B cell (primary cell): ENCODE measurements around the gene CTNNBL1. TPM values are rescaled to one million over a fixed set of nuclear protein-coding genes. Genes with fewer than 3 reads are reported as not detected.

ENCODE experiments used
- ATAC-seq: fragments of 200-7000 bp; cut with Tn5 transposase; one replicate; pipeline ENCODE4 v1.10.0; 2021; ENCODE audit warnings: low read depth, mild to moderate bottlenecking, moderate number of reproducible peaks, moderate library complexity
- CTCF ChIA-PET: fragments of 350-600 bp; sonication (Branson Sonifier 250); formaldehyde crosslinking; loops from one replicate; lab custom pipeline; 2021; ENCODE audit warnings: antibody characterized with exemption, inconsistent platforms; lab: Charles Lee
- POLR2A ChIA-PET: fragments of 350-600 bp; sonication (Branson Sonifier 250); formaldehyde crosslinking; loops from one replicate; lab custom pipeline; 2021; ENCODE audit warnings: antibody characterized with exemption; lab: Charles Lee
- DNase-seq: peaks from one replicate; pipeline ENCODE4 v3.0.0; 2013
- H2AFZ ChIP-seq: 2 replicates; pipeline ENCODE4 v1.6.1; 2012; ENCODE audit warnings: mild to moderate bottlenecking, low read depth, low read length; ENCODE audit not compliant: insufficient read depth, poor library complexity, severe bottlenecking
- H3K27ac ChIP-seq, 2 donors: 1 replicate in 1 of 2; 2 replicates in 1 of 2; pipeline ENCODE4 v1.5.1; 2012 to 2013; ENCODE audit warnings: low read length in 2 of 2, mild to moderate bottlenecking in 2 of 2, moderate library complexity in 1 of 2
- H3K27me3 ChIP-seq, 4 experiments: fragments of 200-600 bp in 1 of 4; sonication (generic) in 1 of 4; replicated peaks in 1 of 4; 1 replicate in 2 of 4; 2 replicates in 2 of 4; pipeline versions ENCODE4 v1.6.1 to v1.7.0; 2013 to 2016; ENCODE audit warnings: low read length in 3 of 4, mild to moderate bottlenecking in 2 of 4, mixed read lengths in 1 of 4, moderate library complexity in 1 of 4; ENCODE audit not compliant: insufficient read depth in 4 of 4, control insufficient read depth in 3 of 4; ENCODE audit errors: control extremely low read depth in 1 of 4
- H3K36me3 ChIP-seq, 2 experiments: replicated peaks in 1 of 2; 1 replicate in 1 of 2; 2 replicates in 1 of 2; pipeline versions ENCODE4 v1.6.1 to v1.7.1; 2013; ENCODE audit warnings: low read length in 1 of 2; ENCODE audit not compliant: insufficient read depth in 2 of 2, control insufficient read depth in 1 of 2; ENCODE audit errors: control extremely low read depth in 1 of 2, extremely low read depth in 1 of 2
- H3K4me1 ChIP-seq, 2 donors: fragments of 200-600 bp in 1 of 2; sonication (generic) in 1 of 2; 1 replicate in 1 of 2; 2 replicates in 1 of 2; pipeline versions ENCODE4 v1.5.1 to v1.6.1; 2013 to 2017; ENCODE audit warnings: low read length in 2 of 2; ENCODE audit not compliant: control insufficient read depth in 2 of 2, insufficient read depth in 2 of 2
- H3K4me2 ChIP-seq: replicated peaks from 2 replicates; pipeline ENCODE3; 2012; ENCODE audit warnings: mild to moderate bottlenecking, low read depth, low read length; ENCODE audit not compliant: poor library complexity, severe bottlenecking
- H3K4me3 ChIP-seq, 5 experiments: fragments of 200-600 bp in 1 of 5; sonication (generic) in 1 of 5; 1 replicate in 3 of 5; 2 replicates in 2 of 5; pipeline versions ENCODE4 v1.5.1 to v1.7.0; 2011 to 2016; ENCODE audit warnings: low read length in 4 of 5, mild to moderate bottlenecking in 4 of 5, low read depth in 2 of 5, control low read depth in 1 of 5, moderate library complexity in 1 of 5; ENCODE audit not compliant: insufficient read depth in 1 of 5; ENCODE audit errors: control extremely low read depth in 1 of 5, extremely low read depth in 1 of 5
- H3K79me2 ChIP-seq: fragments of 200-600 bp; sonication (generic); one replicate; pipeline ENCODE4 v1.6.0; 2016; ENCODE audit warnings: low read length; ENCODE audit not compliant: control insufficient read depth, insufficient read depth
- H3K9ac ChIP-seq: fragments of 200-600 bp; sonication (generic); 2 replicates; pipeline ENCODE4 v1.6.1; 2017; ENCODE audit warnings: mild to moderate bottlenecking, low read length, moderate library complexity
- H3K9me3 ChIP-seq, 3 donors: one replicate each; pipeline versions ENCODE4 v1.6.1 to v1.7.1; 2013; ENCODE audit warnings: low read length in 2 of 3; ENCODE audit not compliant: control insufficient read depth in 2 of 3, insufficient read depth in 1 of 3; ENCODE audit errors: control extremely low read depth in 1 of 3
- H4K20me1 ChIP-seq: 2 replicates; pipeline ENCODE4 v1.6.0; 2012; ENCODE audit warnings: mild to moderate bottlenecking, low read length; ENCODE audit not compliant: insufficient read depth, control insufficient read depth, poor library complexity, severe bottlenecking
- H3K27ac Mint-ChIP-seq: one replicate; pipeline ENCODE4 v1.8.0; 2021; ENCODE audit warnings: mixed read lengths
- H3K27me3 Mint-ChIP-seq: one replicate; pipeline ENCODE4 v1.8.0; 2021; ENCODE audit warnings: mixed read lengths
- H3K4me1 Mint-ChIP-seq: one replicate; pipeline ENCODE4 v1.8.0; 2021; ENCODE audit warnings: mixed read lengths
- H3K4me3 Mint-ChIP-seq: one replicate; pipeline ENCODE4 v1.8.0; 2021; ENCODE audit warnings: mixed read lengths
- H3K9me3 Mint-ChIP-seq: one replicate; pipeline ENCODE4 v1.8.0; 2022; ENCODE audit warnings: mixed read lengths; ENCODE audit not compliant: insufficient read depth
- CTCF ChIP-seq: fragments of 200-600 bp; IDR thresholded peaks from one replicate; pipeline ENCODE4 v1.8.0; 2022; ENCODE audit warnings: antibody characterized with exemption, mild to moderate bottlenecking
- EZH2 ChIP-seq: IDR thresholded peaks from 2 replicates; pipeline ENCODE4 v1.6.1; 2012; ENCODE audit warnings: borderline replicate concordance, low read depth, mild to moderate bottlenecking, moderate library complexity, low read length; ENCODE audit not compliant: insufficient read depth, poor library complexity, severe bottlenecking
- WGBS: methylation state at CpG from one replicate; pipeline ENCODE4 v1.1.5; 2013; ENCODE audit warnings: missing lambda C conversion rate; ENCODE audit not compliant: insufficient coverage; 5-methylcytosine and 5-hydroxymethylcytosine counted together
- intact Hi-C: fragments of 100-400 bp; cut with micrococcal nuclease; formaldehyde crosslinking; loops from one replicate; pipeline ENCODE4 v1.10.0; 2022
- polyA plus RNA-seq: library from polyadenylated mRNA; depleted of rRNA; stranded (reverse); fragments of >200 nt; gene quantifications from 2 replicates; pipeline ENCODE4 v1.2.3, GENCODE V29; 2012
- total RNA-seq, 2 donors: library from RNA; stranded (reverse); fragments of 120-200 nt in 1 of 2; gene quantifications; 1 replicate in 1 of 2; 2 replicates in 1 of 2; pipeline versions ENCODE4 v1.2.3 to v1.2.4, GENCODE V29; 2013 to 2022

Gene CTNNBL1
- total and polyA plus RNA-seq, 2 donors (not counting 1 experiment from before 2014, with no cell fraction given): 25.3 to 64.7 TPM

GRCh38 chr20:37914672-37915433 is 221.0 kb downstream of the CTNNBL1 start:
- Histone ChIP-seq H3K4me3 (peak overlapping the region in 4 of 5 experiments; percentile 6 to 38 (median 34)), H3K4me1 (peaks cover 17 to 22% of the 10 kb centered on the region in 2 donors), H2AFZ (peak overlapping the region; percentile 76), H3K79me2 (no peaks in the 10 kb centered on the region), H3K27ac (no peak overlapping the region), H3K9me3 (peaks cover 0 to 6% (median 0%) of the 10 kb centered on the region in 3 donors), H3K36me3 (no peaks in the 10 kb centered on the region), H3K4me2 (peak overlapping the region; percentile 87), H3K9ac (peak overlapping the region; percentile 61), H4K20me1 (no peaks in the 10 kb centered on the region), H3K27me3 (peaks cover 0 to 61% (median 13%) of the 10 kb centered on the region in 4 experiments)
- H3K4me1 Mint-ChIP-seq: peaks cover 20% of the 10 kb centered on the region
- ATAC-seq (peak; percentile 63), DNase-seq (peak; percentile 62)
- WGBS: 8% methylated on average over 31 of the region's 34 CpGs
- H3K4me3 Mint-ChIP-seq: peak overlapping the region; percentile 80
- peaks cover 48% of the 10 kb centered on the region for H3K27me3 Mint-ChIP-seq
- CTCF ChIA-PET: no interaction called here
- TF ChIP-seq EZH2: no peak
- no peak for TF ChIP-seq CTCF
- no peaks in the 10 kb centered on the region for H3K9me3 Mint-ChIP-seq
- POLR2A ChIA-PET: no interaction called here
- no peak overlapping the region for H3K27ac Mint-ChIP-seq
- intact Hi-C loops: no loop called here

- no peaks in the 10 kb centered on the region for H4K20me1 ChIP-seq
- Mint-ChIP-seq H3K4me1 (peaks cover 20% of the 10 kb centered on the region), H3K27ac (no peak overlapping the region), H3K27me3 (peaks cover 43% of the 10 kb centered on the region), H3K4me3 (no peak overlapping the region), H3K9me3 (no peaks in the 10 kb centered on the region)
- no peak for ATAC-seq
- H3K9me3 ChIP-seq: peaks cover 0 to 6% (median 0%) of the 10 kb centered on the region in 3 donors
- no peak for DNase-seq
- no peaks in the 10 kb centered on the region for H3K36me3 ChIP-seq
- intact Hi-C loops: no loop called here
- no peaks in the 10 kb centered on the region for H3K79me2 ChIP-seq
- H3K4me1 ChIP-seq: peaks cover 17 to 22% of the 10 kb centered on the region in 2 donors
- POLR2A ChIA-PET: no interaction called here
- H2AFZ ChIP-seq: peak overlapping the region; percentile 76
- WGBS: 63% methylated on average over 10 of the region's 10 CpGs
- peaks cover 0 to 65% (median 12%) of the 10 kb centered on the region in 4 experiments for H3K27me3 ChIP-seq
- no peak overlapping the region for H3K4me3 ChIP-seq
- peak overlapping the region; percentile 87 for H3K4me2 ChIP-seq
- no peak overlapping the region for H3K9ac ChIP-seq
- no peak for TF ChIP-seq EZH2
- H3K27ac ChIP-seq: no peak overlapping the region
- CTCF ChIA-PET: no interaction called here
Observed at GRCh38 chr20:37915434-37915787, 221.6 kb downstream of the CTNNBL1 start.
